Brain microvascular endothelial cell (primary cell): ENCODE data around the gene OPRL1.

Experiments used
- DNase-seq: peaks from one replicate; pipeline ENCODE4 v3.0.0-alpha.2; 2020
- H3K27ac ChIP-seq: fragments of 250-450 bp; sonication (Bioruptor Pico); 2 replicates; pipeline ENCODE4 v1.5.1; 2020; ENCODE audit warnings: mild to moderate bottlenecking, moderate library complexity
- H3K27me3 ChIP-seq: fragments of 250-450 bp; sonication (Bioruptor Pico); replicated peaks from 2 replicates; pipeline ENCODE4 v1.5.1; 2020; ENCODE audit warnings: mild to moderate bottlenecking
- H3K36me3 ChIP-seq: fragments of 250-450 bp; sonication (Bioruptor Pico); replicated peaks from 2 replicates; pipeline ENCODE4 v1.5.1; 2020; ENCODE audit warnings: mild to moderate bottlenecking
- H3K4me3 ChIP-seq: 2 replicates; pipeline ENCODE4 v1.5.1; 2011; ENCODE audit warnings: low read depth, mild to moderate bottlenecking, control low read depth, low read length, moderate library complexity
- in situ Hi-C: cut with HindIII; loops from 2 replicates; pipeline ENCODE4 v1.10.0; 2017; ENCODE audit warnings: low sequenced_read_pairs, low pct_ligation_motif_present
- TF ChIP-seq, protein P1 (sequence below): IDR thresholded peaks from 2 replicates; pipeline ENCODE4 v1.5.1; 2011; ENCODE audit warnings: low read depth, mild to moderate bottlenecking, moderate library complexity, low read length, control low read depth, inconsistent platforms; ENCODE audit errors: missing control alignments

The OPRL1 gene

DNA sequence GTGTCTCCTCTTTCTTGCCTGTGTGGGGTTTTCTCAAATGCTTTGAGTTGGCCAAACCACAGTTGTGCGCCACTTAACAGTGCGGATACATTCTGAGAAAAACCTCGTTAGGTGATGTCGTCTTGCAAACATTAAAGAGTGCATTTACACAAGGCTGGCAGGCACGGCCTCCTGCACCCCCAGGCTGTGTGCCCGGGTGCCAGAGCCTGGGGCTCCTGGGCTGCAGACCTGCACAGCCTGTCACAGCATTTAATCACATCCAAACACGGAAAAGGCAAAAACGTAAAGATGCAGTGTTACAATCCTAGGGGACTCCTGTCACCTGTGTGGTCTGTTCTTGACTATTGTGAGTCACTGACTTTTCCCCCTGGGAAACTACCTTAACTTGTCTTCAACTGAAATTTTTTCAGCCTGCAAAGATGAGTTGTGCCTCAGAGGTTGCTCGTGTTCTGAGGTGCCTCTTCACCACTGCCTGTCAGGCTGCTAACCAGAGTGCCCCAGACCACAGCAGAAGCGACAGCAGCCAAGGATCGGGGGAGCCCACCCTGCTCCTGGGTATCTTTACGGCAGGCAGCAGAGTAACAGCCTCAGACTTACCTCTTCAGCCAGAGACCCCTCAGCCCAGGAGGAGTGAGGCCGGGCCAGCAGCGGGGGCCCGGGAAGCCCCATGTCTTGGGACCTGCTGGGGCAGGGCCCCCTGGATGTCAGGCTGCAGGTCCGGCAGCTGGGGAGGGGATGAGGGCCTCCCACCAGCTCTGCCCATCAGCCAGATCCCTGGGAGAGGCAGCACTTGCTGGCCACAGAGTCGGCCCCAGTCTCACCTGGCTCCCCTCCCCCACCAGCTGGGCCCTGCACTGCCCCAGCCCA is 44.6 kb upstream of the OPRL1 start:
- TF ChIP-seq, protein P1, sequence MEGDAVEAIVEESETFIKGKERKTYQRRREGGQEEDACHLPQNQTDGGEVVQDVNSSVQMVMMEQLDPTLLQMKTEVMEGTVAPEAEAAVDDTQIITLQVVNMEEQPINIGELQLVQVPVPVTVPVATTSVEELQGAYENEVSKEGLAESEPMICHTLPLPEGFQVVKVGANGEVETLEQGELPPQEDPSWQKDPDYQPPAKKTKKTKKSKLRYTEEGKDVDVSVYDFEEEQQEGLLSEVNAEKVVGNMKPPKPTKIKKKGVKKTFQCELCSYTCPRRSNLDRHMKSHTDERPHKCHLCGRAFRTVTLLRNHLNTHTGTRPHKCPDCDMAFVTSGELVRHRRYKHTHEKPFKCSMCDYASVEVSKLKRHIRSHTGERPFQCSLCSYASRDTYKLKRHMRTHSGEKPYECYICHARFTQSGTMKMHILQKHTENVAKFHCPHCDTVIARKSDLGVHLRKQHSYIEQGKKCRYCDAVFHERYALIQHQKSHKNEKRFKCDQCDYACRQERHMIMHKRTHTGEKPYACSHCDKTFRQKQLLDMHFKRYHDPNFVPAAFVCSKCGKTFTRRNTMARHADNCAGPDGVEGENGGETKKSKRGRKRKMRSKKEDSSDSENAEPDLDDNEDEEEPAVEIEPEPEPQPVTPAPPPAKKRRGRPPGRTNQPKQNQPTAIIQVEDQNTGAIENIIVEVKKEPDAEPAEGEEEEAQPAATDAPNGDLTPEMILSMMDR = no peak
- peaks cover under 1% of the 10 kb centered on the region for H3K27me3 ChIP-seq
- peaks cover 19% of the 10 kb centered on the region for H3K36me3 ChIP-seq
- H3K27ac ChIP-seq = no peak overlapping the region
- in situ Hi-C loops = no loop called here
- no peak overlapping the region for H3K4me3 ChIP-seq
- DNase-seq = no peak

- in situ Hi-C loops = no loop called here
These were observed 43.9 kb upstream of the OPRL1 start, which contains the start of gene C20orf204 for GRCh38 chr20:64035933-64036345. Gene C20orf204 (plus strand): TSS chr20:64036182. CDS start chr20:64036324, 142 bp downstream.

GRCh38 chr20:64036346-64037198 is 43.3 kb upstream of the OPRL1 start:
- Histone ChIP-seq H3K4me3 (no peak overlapping the region), H3K36me3 (peaks cover 10% of the 10 kb centered on the region), H3K27me3 (peaks cover 12% of the 10 kb centered on the region), H3K27ac (no peak overlapping the region)
- in situ Hi-C loops = no loop called here
- TF ChIP-seq, protein P1 = no peak
- no peak for DNase-seq

More at GRCh38 chr20:64035933-64036345, 43.9 kb upstream of the OPRL1 start, which contains the start of gene C20orf204:
- Histone ChIP-seq H3K4me3 (no peak within 1 kb of the TSS), H3K27me3 (peaks cover 6% of the 10 kb centered on the region), H3K36me3 (peaks cover 13% of the 10 kb centered on the region), H3K27ac (no peak within 1 kb of the TSS)
- TF ChIP-seq, protein P1 = no peak
- no peak for DNase-seq

DNA sequence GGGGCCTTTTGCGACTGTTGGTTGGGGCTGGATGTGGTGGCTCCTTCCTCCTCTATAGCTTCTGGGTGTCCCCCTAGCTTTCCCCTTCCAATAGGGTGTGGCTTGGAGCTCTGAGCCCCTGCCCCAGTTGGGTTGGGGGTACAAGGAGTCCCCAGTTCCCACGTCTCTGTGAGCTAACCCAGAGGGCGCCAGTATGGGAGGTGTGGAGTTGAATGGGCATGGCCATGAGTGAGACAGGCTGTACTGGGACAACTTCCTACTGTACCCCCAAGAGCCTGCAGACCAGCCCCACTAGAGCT is 42.7 kb upstream of the OPRL1 start:
- TF ChIP-seq, protein P1 = no peak
- Histone ChIP-seq H3K4me3 (no peak overlapping the region), H3K27me3 (peaks cover 17% of the 10 kb centered on the region), H3K36me3 (peaks cover 5% of the 10 kb centered on the region), H3K27ac (no peak overlapping the region)
- in situ Hi-C loops = no loop called here
- no peak for DNase-seq

DNA sequence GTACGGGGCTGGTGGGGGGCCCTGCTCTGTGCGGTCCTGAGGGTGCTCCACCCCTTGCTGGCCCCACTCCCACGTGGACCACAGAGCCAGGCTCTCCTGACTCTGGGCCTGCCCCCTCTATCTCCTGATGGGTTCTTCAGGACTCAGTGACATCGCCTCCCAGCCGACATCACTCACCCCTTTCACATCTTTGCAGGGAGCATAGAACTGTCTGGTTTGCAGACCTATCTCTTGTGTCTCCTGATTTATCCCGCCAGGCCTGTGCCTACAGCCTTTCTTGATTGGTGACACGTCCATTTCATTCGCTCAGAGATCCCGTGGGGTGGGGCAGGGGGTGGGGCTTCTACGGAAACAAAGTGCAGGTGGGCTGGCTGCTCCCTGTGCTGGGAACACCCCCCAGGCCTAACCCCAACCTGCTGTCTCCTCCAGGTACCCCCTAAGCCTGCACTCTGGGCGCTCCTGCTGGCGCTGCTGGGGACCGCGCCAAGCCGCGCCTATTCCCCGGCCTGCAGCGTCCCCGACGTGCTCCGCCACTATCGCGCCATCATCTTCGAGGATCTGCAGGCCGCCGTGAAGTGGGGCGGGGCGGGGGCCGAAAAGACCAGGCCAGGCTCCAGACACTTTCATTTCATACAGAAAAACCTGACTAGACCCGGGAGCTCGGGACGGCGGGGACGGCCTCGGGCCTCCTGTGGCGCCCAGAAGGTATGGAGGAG is 42.2 kb upstream of the OPRL1 start:
- Histone ChIP-seq H3K27ac (no peak overlapping the region), H3K27me3 (peaks cover 21% of the 10 kb centered on the region), H3K4me3 (no peak overlapping the region), H3K36me3 (peaks cover 4% of the 10 kb centered on the region)
- in situ Hi-C loops = no loop called here
- no peak for DNase-seq
- TF ChIP-seq, protein P1 = no peak
